ENCODE measurements around the gene EDN2. TPM values are rescaled to one million over a fixed set of nuclear protein-coding genes. Genes with fewer than 3 reads are reported as not detected.

Gene EDN2
- total RNA-seq, 1 donor from 2014 or later = 19.4 TPM

GRCh38 chr1:41437011-41437355, 47.5 kb downstream of the EDN2 start:
- no peak for DNase-seq (ENCODE audit: low read depth)

- peak; percentile 61 for DNase-seq (ENCODE audit: low read depth)
These were observed 48.0 kb downstream of the EDN2 start for GRCh38 chr1:41436281-41437010.

DNA sequence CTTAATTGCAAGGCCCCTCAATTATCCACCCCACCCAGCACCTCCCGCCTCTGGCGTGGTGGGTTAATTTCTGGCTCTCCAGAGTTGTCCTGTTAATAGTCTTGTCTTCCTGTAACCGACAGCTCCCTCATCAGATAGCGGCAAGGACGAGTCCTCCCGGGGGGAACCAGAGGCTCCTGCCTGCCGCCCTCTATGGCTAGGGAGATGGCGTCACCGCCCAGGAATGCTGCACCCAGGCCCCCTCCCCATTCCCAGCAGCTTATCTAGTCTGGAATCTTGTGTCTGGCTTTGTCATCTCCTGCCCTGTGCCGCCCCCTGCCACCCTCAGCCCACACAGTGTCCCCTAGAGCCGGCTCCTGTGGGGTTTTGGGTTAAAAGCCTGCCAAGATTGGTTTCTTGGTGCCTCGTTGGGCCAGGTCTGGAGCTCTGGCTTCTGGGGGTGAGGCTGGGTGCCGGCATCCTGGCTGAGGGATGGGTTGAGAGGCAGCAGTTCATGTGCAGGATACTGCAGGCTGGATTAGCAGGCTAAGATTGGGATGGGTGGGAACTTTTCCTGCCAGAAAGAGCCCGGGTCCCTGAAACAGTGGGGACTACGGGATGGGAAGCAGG, 48.8 kb downstream of the EDN2 start:
- DNase-seq (ENCODE audit: low read depth) = no peak

DNA sequence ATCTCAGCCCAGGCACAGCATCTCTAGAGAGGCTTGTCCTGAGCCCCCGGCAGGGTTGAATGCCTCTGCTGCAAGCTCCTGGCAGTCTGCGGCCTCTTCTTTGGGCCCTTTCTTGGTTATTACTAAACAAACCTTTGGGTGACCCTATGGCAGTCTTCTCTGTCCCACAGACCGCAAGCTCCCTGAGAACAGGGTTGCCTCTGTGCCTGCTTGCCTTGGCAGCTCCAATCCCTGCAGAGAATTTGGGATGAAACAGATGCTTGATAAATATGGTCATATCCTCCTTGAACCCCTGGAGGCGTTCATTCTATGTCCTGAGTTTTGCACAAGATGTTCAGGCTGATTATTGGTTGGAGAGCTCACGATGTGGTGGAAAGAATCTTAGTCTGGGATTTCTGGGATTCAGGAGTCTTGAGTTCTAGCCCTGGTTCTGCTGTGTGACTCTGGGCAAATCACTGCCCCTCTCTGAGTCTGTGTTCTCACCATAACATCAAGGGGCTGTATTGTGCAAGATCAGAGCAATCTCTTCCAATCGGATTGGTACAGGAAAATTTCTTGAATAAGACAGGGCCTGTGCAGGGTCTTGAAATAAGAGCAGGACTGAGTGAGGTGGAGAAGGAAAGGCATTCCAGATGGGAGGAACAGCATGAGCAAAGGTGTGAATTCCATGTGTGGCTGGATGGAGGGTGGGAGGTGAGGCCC, 49.6 kb downstream of the EDN2 start:
- DNase-seq (ENCODE audit: low read depth) = no peak

GRCh38 chr1:41434306-41434705, 50.2 kb downstream of the EDN2 start:
- no peak for DNase-seq (ENCODE audit: low read depth)

DNA sequence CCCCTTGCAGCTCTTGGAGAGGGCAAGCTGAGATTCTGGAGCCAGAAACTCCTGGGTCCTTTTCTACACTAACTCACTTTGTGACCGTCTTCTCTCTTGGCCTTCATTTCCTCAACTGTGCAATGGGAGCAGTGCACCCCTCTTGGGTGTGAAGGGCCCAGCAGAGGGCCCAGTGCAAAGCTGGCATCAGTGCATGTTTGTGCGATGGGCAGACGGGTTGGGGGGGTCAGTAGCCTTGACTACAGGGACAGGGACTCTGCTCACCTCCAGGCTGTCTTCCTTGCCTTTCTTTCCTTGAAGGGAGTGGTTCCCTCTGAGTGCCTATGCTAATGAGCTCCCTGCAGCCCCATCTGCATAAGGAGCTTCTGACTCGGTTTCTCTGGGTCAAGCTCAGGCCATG, 51.0 kb downstream of the EDN2 start:
- no peak for DNase-seq (ENCODE audit: low read depth)

GRCh38 chr1:41432481-41433280, 51.8 kb downstream of the EDN2 start:
- DNase-seq (ENCODE audit: low read depth) = peak; percentile 82

DNA sequence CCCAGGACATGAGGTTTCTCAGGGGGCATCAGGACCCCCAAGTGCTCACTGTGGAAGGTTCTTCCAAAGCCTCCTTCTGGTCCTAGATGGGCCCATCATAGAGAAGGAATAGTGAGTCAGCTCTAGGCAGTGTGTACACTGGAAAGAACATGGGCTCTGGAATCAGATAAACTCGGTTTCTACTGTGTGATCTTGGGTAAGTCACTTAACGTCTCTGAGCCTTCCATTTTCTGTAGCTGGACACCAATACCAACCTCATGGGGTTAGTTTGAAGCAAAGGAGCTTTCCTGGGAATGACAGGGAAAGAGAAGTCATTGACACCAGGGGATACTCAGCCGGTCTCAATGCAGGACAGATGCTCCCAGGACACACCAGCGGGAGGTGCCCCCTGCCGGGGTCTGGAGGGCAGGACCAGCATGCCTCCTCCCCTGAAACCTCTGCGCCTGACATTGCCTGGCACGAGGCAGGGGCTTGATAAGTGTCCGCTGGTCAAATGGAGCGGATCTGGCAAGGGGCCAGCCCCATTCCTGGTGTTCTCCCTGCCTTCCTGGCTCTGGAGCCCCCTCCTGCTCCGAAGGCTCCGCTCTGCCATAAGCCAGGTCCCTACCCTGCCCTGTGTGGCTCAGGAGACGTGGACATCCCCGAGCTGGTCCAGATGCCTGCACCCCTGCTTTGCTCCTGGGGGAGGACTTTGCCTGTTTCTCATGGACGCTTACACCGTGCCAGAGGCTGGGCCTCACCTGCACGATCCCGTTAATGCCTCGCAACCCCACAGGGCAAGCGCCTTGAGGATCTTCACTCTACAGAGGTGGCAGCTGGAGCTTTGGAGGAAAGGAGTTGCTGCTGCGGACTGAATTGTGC, 52.8 kb downstream of the EDN2 start:
- DNase-seq (ENCODE audit: low read depth) = no peak

DNA sequence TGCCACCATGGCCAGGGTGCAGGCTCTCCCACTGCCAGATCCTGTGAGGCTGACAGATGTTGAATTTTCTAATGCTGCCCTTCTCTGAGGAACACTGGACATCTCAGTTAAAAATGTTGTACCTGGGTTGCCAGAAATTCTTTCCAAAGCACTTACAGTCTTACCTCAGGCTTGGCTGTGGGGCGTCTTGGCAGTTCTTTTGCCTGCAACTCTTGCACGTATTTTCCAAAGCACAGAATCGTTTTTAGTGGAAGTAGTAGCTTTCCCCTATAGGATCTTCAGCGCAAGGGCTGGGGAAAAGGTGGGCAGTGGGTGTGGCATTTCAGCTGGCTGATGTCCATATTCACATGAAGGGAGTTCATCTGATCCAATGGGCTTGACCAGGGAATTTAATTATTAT, 53.9 kb downstream of the EDN2 start:
- no peak for DNase-seq (ENCODE audit: low read depth)

DNA sequence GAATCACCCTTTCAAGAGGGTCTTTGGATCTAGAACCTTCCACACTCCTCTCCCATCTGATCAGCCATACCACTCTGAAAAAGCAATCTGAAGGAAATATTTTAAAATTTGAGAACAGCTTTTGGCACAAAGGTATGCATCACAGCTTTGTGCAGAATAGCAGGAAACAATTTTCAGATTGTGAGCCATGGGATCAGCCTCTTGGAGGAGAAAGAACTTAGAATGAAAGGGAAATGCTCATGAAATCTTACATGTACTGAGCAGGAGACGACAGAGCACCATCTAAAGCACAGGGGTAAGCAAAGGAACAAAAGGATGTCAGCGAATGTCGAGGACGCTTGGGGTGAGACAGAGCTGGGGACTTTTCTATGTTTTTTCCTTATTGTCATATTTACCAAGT, 54.4 kb downstream of the EDN2 start:
- no peak for DNase-seq (ENCODE audit: low read depth)

DNA sequence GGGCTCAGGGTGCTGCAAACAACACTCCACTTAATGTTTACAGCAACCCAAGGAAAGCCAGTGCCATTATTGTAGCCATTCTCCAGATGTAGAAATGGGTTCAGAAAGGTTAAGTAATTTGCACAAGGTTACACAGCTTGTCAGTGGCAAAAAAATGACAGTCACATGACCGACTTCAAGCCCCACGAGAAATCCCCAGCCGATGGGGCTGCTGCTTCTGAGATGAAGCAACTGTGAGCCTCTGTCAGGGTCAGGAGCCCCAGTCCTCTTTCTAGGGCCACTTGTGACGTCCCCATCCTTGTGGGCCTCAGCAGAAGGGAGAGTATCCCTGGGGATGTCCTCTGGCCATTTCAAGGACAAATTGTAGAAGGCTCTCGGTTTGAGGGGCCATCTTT, 54.8 kb downstream of the EDN2 start:
- no peak for DNase-seq (ENCODE audit: low read depth)

Other genes starting within 250 kb of the EDN2 start
- 5.9 and 25.1 TPM in 2 replicates for gene SCMH1, start 242.4 kb downstream of the EDN2 start, total RNA-seq
- 0.25 TPM in 1 of 2 replicates, not detected in the other for gene FOXO6, start 123.2 kb downstream of the EDN2 start, total RNA-seq